ENCODE results near the gene NTNG2. TPM values are rescaled to one million over a fixed set of nuclear protein-coding genes. Genes with fewer than 3 reads are reported as not detected.

The NTNG2 gene
- total RNA-seq, 1 donor from 2014 or later: 43.7 TPM

DNA sequence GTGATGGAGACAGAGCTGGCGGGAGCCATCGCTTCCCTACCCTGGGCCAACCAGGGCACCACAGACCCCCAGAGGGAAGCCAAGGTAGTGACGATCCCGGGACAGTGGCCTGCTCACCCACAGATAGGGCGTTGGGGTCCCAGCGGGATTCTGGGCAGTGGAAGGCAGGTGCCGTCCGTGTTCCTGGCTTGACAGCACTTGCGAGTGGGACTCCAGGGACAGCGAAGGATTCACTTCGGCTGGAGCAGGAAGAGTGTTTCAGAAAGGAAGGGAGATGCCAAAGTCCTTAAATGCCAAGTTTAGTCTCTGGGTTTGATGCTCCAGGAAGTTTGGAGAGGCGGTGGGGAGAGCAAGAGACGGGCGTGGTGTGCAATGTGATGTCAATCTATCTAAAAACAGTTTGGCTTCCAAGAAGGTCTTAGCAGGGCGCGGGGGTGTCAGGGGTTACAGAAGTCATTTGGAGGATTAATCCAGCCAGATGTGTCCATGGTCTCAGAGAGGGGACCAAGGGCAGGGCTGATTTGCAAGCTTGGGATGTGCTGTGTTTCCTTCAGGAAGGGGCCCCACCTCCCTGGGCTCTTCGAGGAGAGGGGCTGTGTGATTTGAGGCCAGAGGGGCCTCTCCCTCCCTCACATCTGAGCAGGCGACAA is 74.9 kb downstream of the NTNG2 start:
- Mint-ChIP-seq H3K27me3 (ENCODE audit: unreplicated experiment) (peaks cover 10% of the 10 kb centered on the region), H3K36me3 (ENCODE audit: unreplicated experiment) (no peaks in the 10 kb centered on the region), H3K9me3 (ENCODE audit: unreplicated experiment) (peaks cover 3% of the 10 kb centered on the region), H3K4me3 (ENCODE audit: unreplicated experiment) (no peak overlapping the region), H3K27ac (ENCODE audit: unreplicated experiment) (peak overlapping the region; percentile 15), H3K4me1 (ENCODE audit: low read depth, unreplicated experiment) (peaks cover 9% of the 10 kb centered on the region)
- DNase-seq: no peak
- TF ChIP-seq, protein P1, sequence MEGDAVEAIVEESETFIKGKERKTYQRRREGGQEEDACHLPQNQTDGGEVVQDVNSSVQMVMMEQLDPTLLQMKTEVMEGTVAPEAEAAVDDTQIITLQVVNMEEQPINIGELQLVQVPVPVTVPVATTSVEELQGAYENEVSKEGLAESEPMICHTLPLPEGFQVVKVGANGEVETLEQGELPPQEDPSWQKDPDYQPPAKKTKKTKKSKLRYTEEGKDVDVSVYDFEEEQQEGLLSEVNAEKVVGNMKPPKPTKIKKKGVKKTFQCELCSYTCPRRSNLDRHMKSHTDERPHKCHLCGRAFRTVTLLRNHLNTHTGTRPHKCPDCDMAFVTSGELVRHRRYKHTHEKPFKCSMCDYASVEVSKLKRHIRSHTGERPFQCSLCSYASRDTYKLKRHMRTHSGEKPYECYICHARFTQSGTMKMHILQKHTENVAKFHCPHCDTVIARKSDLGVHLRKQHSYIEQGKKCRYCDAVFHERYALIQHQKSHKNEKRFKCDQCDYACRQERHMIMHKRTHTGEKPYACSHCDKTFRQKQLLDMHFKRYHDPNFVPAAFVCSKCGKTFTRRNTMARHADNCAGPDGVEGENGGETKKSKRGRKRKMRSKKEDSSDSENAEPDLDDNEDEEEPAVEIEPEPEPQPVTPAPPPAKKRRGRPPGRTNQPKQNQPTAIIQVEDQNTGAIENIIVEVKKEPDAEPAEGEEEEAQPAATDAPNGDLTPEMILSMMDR (IDR thresholded peaks at IDR 0.05; ENCODE audit: partially characterized antibody, unreplicated experiment): peak; percentile 55

GRCh38 chr9:132237481-132237880 is 75.6 kb downstream of the NTNG2 start:
- Mint-ChIP-seq H3K4me3 (ENCODE audit: unreplicated experiment) (no peak overlapping the region), H3K36me3 (ENCODE audit: unreplicated experiment) (no peaks in the 10 kb centered on the region), H3K4me1 (ENCODE audit: low read depth, unreplicated experiment) (peaks cover 9% of the 10 kb centered on the region), H3K27me3 (ENCODE audit: unreplicated experiment) (peaks cover 12% of the 10 kb centered on the region), H3K9me3 (ENCODE audit: unreplicated experiment) (peaks cover 6% of the 10 kb centered on the region), H3K27ac (ENCODE audit: unreplicated experiment) (no peak overlapping the region)
- no peak for DNase-seq
- TF ChIP-seq, protein P1 (IDR thresholded peaks at IDR 0.05; ENCODE audit: partially characterized antibody, unreplicated experiment): no peak

DNA sequence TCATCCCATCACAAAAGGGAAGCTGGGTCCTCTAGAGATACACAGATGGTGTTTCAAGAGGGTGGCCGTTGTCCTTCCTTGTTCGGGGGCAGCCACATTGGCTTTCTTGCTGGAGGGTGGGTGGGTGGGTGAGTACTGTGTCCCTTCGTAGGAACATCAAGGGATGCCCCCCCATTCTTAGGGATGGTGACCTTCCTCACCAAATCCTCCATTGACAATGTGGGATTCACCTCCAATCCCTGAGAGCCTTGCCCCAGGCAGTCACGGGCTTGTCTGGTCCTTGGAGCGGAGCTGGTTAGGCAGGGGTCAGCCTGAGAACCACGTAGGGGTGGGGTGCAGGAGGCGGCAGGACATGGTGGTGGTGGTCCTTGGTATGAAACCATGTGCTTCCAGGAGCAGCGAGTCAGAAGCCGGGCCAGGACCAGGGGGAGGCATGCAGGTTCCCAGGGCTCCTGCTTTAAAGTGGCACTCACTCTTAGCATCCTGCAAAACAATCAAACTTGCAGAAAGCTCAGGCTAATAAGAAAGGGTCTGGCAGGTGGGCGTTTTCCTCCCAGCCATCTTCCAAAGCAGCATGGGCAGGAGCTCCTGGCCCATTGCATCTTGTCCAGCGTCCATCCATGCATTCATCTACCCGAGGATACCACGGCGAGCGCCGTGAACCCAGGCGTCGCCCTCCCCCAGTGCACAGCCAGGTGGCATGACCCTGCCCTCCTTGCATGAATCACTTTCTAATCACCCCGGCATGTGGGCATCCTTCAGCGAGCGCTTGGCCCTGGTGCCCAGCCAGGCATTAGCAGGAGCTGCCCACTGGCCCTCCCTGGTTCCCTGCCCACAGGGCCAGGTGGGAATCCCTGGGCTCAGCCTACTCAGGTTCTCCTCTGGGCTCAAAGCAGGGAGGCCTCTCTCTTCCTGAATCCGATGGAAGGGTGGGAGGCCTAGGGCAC is 76.4 kb downstream of the NTNG2 start:
- Mint-ChIP-seq H3K9me3 (ENCODE audit: unreplicated experiment) (peaks cover 7% of the 10 kb centered on the region), H3K4me1 (ENCODE audit: low read depth, unreplicated experiment) (peaks cover 5% of the 10 kb centered on the region), H3K27ac (ENCODE audit: unreplicated experiment) (no peak overlapping the region), H3K4me3 (ENCODE audit: unreplicated experiment) (no peak overlapping the region), H3K36me3 (ENCODE audit: unreplicated experiment) (no peaks in the 10 kb centered on the region), H3K27me3 (ENCODE audit: unreplicated experiment) (peaks cover 12% of the 10 kb centered on the region)
- no peak for DNase-seq
- TF ChIP-seq, protein P1 (IDR thresholded peaks at IDR 0.05; ENCODE audit: partially characterized antibody, unreplicated experiment): no peak

DNA sequence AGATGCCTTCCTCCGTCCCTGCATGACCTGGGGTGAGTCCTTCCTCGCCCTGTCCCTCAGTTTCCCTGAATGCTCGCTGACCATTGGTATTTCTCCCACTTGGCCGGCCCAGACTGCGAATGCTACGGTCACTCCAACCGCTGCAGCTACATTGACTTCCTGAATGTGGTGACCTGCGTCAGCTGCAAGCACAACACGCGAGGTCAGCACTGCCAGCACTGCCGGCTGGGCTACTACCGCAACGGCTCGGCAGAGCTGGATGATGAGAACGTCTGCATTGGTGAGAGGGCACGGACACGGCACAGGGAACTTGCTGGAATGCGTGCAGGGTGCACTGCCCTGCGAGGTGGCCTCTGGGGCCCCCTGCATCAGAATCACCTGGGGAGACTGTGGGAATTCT is 77.1 kb downstream of the NTNG2 start:
- Mint-ChIP-seq H3K27ac (ENCODE audit: unreplicated experiment) (peak overlapping the region; percentile 22), H3K4me1 (ENCODE audit: low read depth, unreplicated experiment) (peaks cover 5% of the 10 kb centered on the region), H3K4me3 (ENCODE audit: unreplicated experiment) (no peak overlapping the region), H3K9me3 (ENCODE audit: unreplicated experiment) (peaks cover 7% of the 10 kb centered on the region), H3K27me3 (ENCODE audit: unreplicated experiment) (peaks cover 12% of the 10 kb centered on the region), H3K36me3 (ENCODE audit: unreplicated experiment) (no peaks in the 10 kb centered on the region)
- DNase-seq: no peak
- TF ChIP-seq, protein P1 (IDR thresholded peaks at IDR 0.05; ENCODE audit: partially characterized antibody, unreplicated experiment): no peak

- Mint-ChIP-seq H3K4me3 (ENCODE audit: unreplicated experiment) (no peak overlapping the region), H3K27me3 (ENCODE audit: unreplicated experiment) (peaks cover 13% of the 10 kb centered on the region), H3K27ac (ENCODE audit: unreplicated experiment) (no peak overlapping the region), H3K9me3 (ENCODE audit: unreplicated experiment) (peaks cover 7% of the 10 kb centered on the region), H3K36me3 (ENCODE audit: unreplicated experiment) (no peaks in the 10 kb centered on the region), H3K4me1 (ENCODE audit: low read depth, unreplicated experiment) (peaks cover 9% of the 10 kb centered on the region)
- TF ChIP-seq, protein P1 (IDR thresholded peaks at IDR 0.05; ENCODE audit: partially characterized antibody, unreplicated experiment): no peak
- DNase-seq: no peak
Measured at GRCh38 chr9:132239518-132239917, 77.7 kb downstream of the NTNG2 start.

All from glutamatergic neuron (in vitro differentiated cells).